ENCODE data around the gene BACH2.

GRCh38 chr6:89927264-89927663 is 369.4 kb downstream of the BACH2 start:
- no peak for TF ChIP-seq TCF7L2 (IDR thresholded peaks at IDR 0.05; ENCODE audit: low read depth, low read length)
- TF ChIP-seq CHD1 (IDR thresholded peaks at IDR 0.05; ENCODE audit: low read length) = no peak
- TF ChIP-seq ZNF24 (IDR thresholded peaks at IDR 0.05) = no peak
- no peak for TF ChIP-seq HMGXB4 (CRISPR knock-in tag; IDR thresholded peaks at IDR 0.05)
- TF ChIP-seq ZBTB8A (IDR thresholded peaks at IDR 0.05; ENCODE audit: partially characterized antibody) = no peak
- TF ChIP-seq NFRKB (IDR thresholded peaks at IDR 0.05; ENCODE audit: low read depth) = no peak
- no peak for TF ChIP-seq CTCF (IDR thresholded peaks at IDR 0.05 in 2 of 3, conservative IDR thresholded peaks at IDR 0.05 in 1 of 3; ENCODE audit: insufficient read depth in 2 of 3, low read depth in 1 of 3, low read length in 3 of 3)
- TF ChIP-seq BHLHE40 (IDR thresholded peaks at IDR 0.05; ENCODE audit: low read length) = no peak
- no peak for TF ChIP-seq ZNF146 (CRISPR knock-in tag; IDR thresholded peaks at IDR 0.05; ENCODE audit: unreplicated experiment)
- no peak for TF ChIP-seq LARP7 (IDR thresholded peaks at IDR 0.05)
- TF ChIP-seq TAF15 (IDR thresholded peaks at IDR 0.05; ENCODE audit: low read depth, low read length) = no peak

All from K562 (cell line).